IPS-20b (cell line): Measurements from ENCODE around the gene TBC1D9B.

Source experiments
- H3K27ac ChIP-seq: one replicate; pipeline ENCODE4 v1.5.1; 2013; ENCODE audit warnings: low read length
- H3K27me3 ChIP-seq: 2 replicates; pipeline ENCODE4 v1.6.1; 2013; ENCODE audit warnings: mild to moderate bottlenecking, low read length, inconsistent platforms; ENCODE audit not compliant: insufficient read depth
- H3K36me3 ChIP-seq: 2 replicates; pipeline ENCODE4 v1.6.1; 2013; ENCODE audit warnings: low read depth, mild to moderate bottlenecking, inconsistent platforms, low read length, moderate library complexity; ENCODE audit not compliant: insufficient read depth
- H3K4me1 ChIP-seq: 2 replicates; pipeline ENCODE4 v1.6.1; 2013; ENCODE audit warnings: mild to moderate bottlenecking, control low read depth, inconsistent platforms, low read length, moderate library complexity; ENCODE audit not compliant: insufficient read depth
- H3K4me3 ChIP-seq: 2 replicates; pipeline ENCODE4 v1.5.1; 2013; ENCODE audit warnings: mild to moderate bottlenecking, low read length, inconsistent platforms
- H3K9ac ChIP-seq: 2 replicates; pipeline ENCODE4 v1.6.1; 2013; ENCODE audit warnings: low read depth, mild to moderate bottlenecking, inconsistent platforms, low read length, moderate library complexity
- H3K9me3 ChIP-seq: 2 replicates; pipeline ENCODE4 v1.6.1; 2013; ENCODE audit warnings: mild to moderate bottlenecking, low read depth, low read length, inconsistent platforms; ENCODE audit not compliant: insufficient read depth

Gene TBC1D9B

DNA sequence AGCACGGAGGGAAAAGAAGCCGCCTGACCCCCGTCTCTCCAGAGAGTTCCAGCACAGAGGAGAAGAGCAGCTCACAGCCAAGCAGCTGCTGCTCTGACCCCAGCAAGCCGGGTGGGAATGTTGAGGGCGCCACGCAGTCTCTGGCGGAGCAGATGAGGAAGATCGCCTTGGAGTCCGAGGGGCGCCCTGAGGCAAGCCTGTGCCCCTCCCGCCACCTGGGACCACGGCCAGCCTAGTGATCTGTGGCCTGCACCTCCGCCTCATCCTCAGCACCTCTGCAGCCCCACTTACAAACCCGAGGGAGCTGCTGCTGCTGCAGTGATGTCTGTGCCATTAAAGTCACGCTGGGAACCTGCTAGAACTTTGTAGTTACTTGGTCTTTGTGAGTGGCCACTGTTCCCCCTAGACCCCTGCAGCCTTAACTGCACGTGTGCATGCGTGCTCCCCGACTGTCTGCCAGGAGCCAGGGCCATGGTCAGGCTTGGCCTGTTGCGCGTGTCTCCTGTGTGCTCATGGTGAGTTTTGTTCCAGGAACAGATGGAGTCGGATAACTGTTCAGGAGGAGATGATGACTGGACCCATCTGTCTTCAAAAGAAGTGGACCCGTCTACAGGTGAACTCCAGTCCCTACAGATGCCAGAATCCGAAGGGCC is 74.5 kb downstream of the TBC1D9B start:
- H3K27me3 ChIP-seq, result no peaks in the 10 kb centered on the region
- H3K36me3 ChIP-seq, result peaks cover 83% of the 10 kb centered on the region
- H3K4me1 ChIP-seq, result peaks cover 8% of the 10 kb centered on the region; the same call in 1 of the 2 replicates
- no peak overlapping the region for H3K27ac ChIP-seq
- H3K9me3 ChIP-seq, result no peaks in the 10 kb centered on the region
- H3K9ac ChIP-seq, result no peak overlapping the region
- H3K4me3 ChIP-seq, result no peak overlapping the region

GRCh38 chr5:179832039-179832745 is 75.5 kb downstream of the TBC1D9B start:
- Histone ChIP-seq H3K9me3 (no peaks in the 10 kb centered on the region), H3K4me1 (peaks cover 8% of the 10 kb centered on the region; the same call in 1 of the 2 replicates), H3K4me3 (no peak overlapping the region), H3K36me3 (peaks cover 83% of the 10 kb centered on the region), H3K9ac (no peak overlapping the region), H3K27me3 (no peaks in the 10 kb centered on the region), H3K27ac (no peak overlapping the region)

- H3K9me3 ChIP-seq, result no peaks in the 10 kb centered on the region
- no peak overlapping the region for H3K9ac ChIP-seq
- H3K4me3 ChIP-seq, result no peak overlapping the region
- H3K4me1 ChIP-seq, result peaks cover 8% of the 10 kb centered on the region; the same call in 1 of the 2 replicates
- H3K27ac ChIP-seq, result no peak overlapping the region
- peaks cover 83% of the 10 kb centered on the region for H3K36me3 ChIP-seq
- no peaks in the 10 kb centered on the region for H3K27me3 ChIP-seq
Measured at GRCh38 chr5:179830818-179831468, 76.8 kb downstream of the TBC1D9B start.

- Histone ChIP-seq H3K9me3 (no peaks in the 10 kb centered on the region), H3K36me3 (peaks cover 88% of the 10 kb centered on the region), H3K4me1 (peaks cover 8% of the 10 kb centered on the region; the same call in 1 of the 2 replicates), H3K27ac (no peak overlapping the region), H3K27me3 (no peaks in the 10 kb centered on the region), H3K9ac (no peak overlapping the region), H3K4me3 (no peak overlapping the region)
Measured at GRCh38 chr5:179829732-179830435, 77.8 kb downstream of the TBC1D9B start.

GRCh38 chr5:179828756-179829421 is 78.8 kb downstream of the TBC1D9B start:
- H3K9ac ChIP-seq, result no peak overlapping the region
- no peaks in the 10 kb centered on the region for H3K27me3 ChIP-seq
- H3K9me3 ChIP-seq, result no peaks in the 10 kb centered on the region
- H3K4me1 ChIP-seq, result peaks cover 8% of the 10 kb centered on the region; the same call in 1 of the 2 replicates
- H3K36me3 ChIP-seq, result peaks cover 95% of the 10 kb centered on the region
- H3K27ac ChIP-seq, result peak overlapping the region; percentile 49
- H3K4me3 ChIP-seq, result peak overlapping the region; percentile 18; the same call in 1 of the 2 replicates

DNA sequence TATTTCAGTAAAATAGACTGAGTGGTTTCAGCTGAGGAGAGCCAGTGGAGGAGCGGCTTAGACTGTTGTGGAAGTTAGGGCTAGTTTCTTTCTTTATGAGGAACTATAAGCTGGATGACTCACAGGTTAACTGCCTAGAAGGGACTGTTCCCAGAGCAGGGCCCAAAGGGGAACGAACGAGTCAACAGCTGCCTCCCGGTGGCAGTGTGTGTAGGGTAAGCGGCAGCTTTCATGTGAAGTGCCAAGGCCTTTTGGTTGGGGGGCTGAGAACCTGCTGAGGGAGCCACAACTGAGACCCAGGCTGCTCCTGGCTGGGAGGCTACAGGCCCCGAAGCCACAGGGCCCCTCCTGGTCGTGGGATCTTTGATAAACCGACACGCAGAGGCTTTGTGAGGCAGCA is 80.0 kb downstream of the TBC1D9B start:
- H3K27me3 ChIP-seq, result no peaks in the 10 kb centered on the region
- peaks cover 94% of the 10 kb centered on the region for H3K36me3 ChIP-seq
- no peak overlapping the region for H3K4me3 ChIP-seq
- H3K27ac ChIP-seq, result no peak overlapping the region
- peaks cover 9% of the 10 kb centered on the region for H3K4me1 ChIP-seq
- no peaks in the 10 kb centered on the region for H3K9me3 ChIP-seq
- no peak overlapping the region for H3K9ac ChIP-seq

DNA sequence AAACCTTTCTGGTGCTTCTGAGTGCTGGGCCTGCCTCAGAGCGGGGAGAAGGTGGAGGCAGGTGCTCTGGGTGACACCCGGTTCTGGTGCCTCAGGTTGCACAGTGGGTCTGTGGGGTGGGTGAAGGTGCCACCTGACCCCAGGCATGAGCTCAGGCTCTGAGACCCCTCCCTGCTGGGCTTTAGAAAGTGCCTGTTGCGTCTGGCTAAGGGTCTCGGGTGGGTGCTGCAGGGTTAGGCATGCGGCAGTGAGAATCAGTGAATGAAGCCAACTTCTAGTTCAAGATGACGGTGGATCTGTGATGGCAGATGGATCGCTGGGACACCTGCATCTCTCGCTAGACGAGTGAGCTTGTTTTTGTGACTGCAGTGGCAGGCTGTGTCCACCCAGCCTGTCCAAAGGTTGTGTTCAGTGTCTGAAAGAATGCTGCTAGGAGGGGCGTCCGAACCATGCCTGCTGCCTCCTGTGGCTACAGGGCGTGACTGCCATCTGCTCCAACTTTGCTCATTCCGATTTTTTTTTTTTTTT is 82.0 kb downstream of the TBC1D9B start:
- H3K9me3 ChIP-seq, result no peaks in the 10 kb centered on the region
- H3K4me1 ChIP-seq, result peaks cover 18% of the 10 kb centered on the region
- H3K27me3 ChIP-seq, result no peaks in the 10 kb centered on the region
- H3K4me3 ChIP-seq, result no peak overlapping the region
- H3K27ac ChIP-seq, result no peak overlapping the region
- peaks cover 77% of the 10 kb centered on the region for H3K36me3 ChIP-seq
- no peak overlapping the region for H3K9ac ChIP-seq

- no peak overlapping the region for H3K27ac ChIP-seq
- no peak overlapping the region for H3K9ac ChIP-seq
- H3K4me1 ChIP-seq, result peaks cover 25% of the 10 kb centered on the region
- no peaks in the 10 kb centered on the region for H3K9me3 ChIP-seq
- H3K36me3 ChIP-seq, result peaks cover 67% of the 10 kb centered on the region
- peaks cover 4% of the 10 kb centered on the region; the same call in 1 of the 2 replicates for H3K27me3 ChIP-seq
- H3K4me3 ChIP-seq, result no peak overlapping the region
Measured at GRCh38 chr5:179824745-179825112, 83.0 kb downstream of the TBC1D9B start.

DNA sequence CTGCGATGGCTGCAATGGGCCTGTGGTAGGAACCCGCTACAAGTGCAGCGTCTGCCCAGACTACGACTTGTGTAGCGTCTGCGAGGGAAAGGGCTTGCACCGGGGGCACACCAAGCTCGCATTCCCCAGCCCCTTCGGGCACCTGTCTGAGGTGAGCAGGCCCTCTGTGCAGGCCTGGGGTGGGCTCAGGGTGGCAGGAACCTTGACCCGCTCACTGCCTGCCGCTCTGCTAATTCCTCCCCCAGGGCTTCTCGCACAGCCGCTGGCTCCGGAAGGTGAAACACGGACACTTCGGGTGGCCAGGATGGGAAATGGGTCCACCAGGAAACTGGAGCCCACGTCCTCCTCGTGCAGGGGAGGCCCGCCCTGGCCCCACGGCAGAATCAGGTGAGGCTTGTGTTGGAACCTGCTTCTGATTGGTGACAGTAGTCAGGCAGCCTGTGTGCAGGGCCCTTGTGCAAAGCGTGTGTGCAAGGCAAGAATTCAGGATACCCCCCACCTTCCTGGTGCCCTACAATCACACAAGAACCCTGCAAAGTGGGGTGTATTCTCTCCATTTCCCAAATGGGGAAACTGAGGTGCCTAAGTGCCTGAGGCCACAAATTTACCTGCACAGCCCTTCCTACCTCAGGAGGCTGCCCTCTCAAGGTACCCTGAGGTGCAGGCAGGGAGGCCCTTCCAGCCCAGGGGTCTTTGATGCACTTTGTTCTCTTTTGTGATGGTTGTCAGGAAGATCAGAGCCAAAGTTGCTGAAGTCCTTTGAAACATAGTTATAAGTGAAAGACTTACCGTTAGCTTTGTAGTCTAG is 83.6 kb downstream of the TBC1D9B start:
- peaks cover 7% of the 10 kb centered on the region; the same call in 1 of the 2 replicates for H3K27me3 ChIP-seq
- H3K36me3 ChIP-seq, result peaks cover 63% of the 10 kb centered on the region
- peaks cover 27% of the 10 kb centered on the region for H3K4me1 ChIP-seq
- H3K9ac ChIP-seq, result no peak overlapping the region
- no peak overlapping the region for H3K4me3 ChIP-seq
- no peaks in the 10 kb centered on the region for H3K9me3 ChIP-seq
- H3K27ac ChIP-seq, result no peak overlapping the region

DNA sequence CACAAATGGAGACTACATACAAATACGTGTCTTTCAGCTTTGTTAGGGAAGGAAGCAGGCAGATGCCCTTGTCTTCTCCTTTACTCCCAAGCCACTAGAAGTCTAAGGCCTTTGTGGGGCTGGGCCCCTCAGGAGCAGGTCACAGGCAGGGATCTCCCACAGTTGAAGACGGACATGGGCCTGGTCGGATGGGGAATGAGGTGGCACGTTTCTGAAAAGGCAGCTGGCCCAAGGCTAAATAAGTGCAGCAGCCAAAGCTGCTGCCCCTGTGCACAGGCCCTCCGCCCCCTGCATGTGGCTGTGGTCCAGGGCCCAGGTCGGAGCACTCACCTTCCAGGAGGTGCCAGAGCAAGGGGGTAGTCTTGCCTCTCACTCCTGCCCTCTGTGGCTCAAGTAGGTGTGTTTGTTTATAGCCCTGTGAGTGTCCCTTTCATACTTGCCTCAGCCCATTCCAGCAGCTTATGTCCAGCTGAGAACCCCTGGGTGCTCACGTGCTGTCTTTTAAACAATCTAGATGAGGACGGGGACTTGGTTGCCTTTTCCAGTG is 85.2 kb downstream of the TBC1D9B start:
- peaks cover 21% of the 10 kb centered on the region for H3K4me1 ChIP-seq

More for the DNA sequence above, 85.2 kb downstream of the TBC1D9B start:
- Histone ChIP-seq H3K9ac (peak overlapping the region; percentile 20; the same call in 1 of the 2 replicates), H3K4me3 (peak overlapping the region; percentile 85; the same call in 1 of the 2 replicates), H3K27me3 (peaks cover 14% of the 10 kb centered on the region; the same call in 1 of the 2 replicates), H3K9me3 (no peaks in the 10 kb centered on the region), H3K27ac (no peak overlapping the region), H3K36me3 (peaks cover 48% of the 10 kb centered on the region)
